Retinal pigment epithelial cell (primary cell): Measurements from ENCODE around the gene TFR2.
"Not testable (repeated sequence)": the region's sequence is repeated elsewhere in the genome, so short reads cannot be mapped to it uniquely, and the experiment has no call there.

Experiments
- DNase-seq: peaks from one replicate; pipeline ENCODE4 v3.0.0-alpha.2; 2010; ENCODE audit warnings: low read depth
- H3K4me3 ChIP-seq: 2 replicates; pipeline ENCODE4 v1.5.1; 2011; ENCODE audit warnings: mild to moderate bottlenecking, low read length, control low read depth, moderate library complexity
- TF ChIP-seq, protein P1 (sequence below): conservative IDR thresholded peaks from 2 replicates; pipeline ENCODE4 v1.5.1; 2011; ENCODE audit warnings: low read depth, low read length, control low read depth, inconsistent platforms

TFR2 gene

DNA sequence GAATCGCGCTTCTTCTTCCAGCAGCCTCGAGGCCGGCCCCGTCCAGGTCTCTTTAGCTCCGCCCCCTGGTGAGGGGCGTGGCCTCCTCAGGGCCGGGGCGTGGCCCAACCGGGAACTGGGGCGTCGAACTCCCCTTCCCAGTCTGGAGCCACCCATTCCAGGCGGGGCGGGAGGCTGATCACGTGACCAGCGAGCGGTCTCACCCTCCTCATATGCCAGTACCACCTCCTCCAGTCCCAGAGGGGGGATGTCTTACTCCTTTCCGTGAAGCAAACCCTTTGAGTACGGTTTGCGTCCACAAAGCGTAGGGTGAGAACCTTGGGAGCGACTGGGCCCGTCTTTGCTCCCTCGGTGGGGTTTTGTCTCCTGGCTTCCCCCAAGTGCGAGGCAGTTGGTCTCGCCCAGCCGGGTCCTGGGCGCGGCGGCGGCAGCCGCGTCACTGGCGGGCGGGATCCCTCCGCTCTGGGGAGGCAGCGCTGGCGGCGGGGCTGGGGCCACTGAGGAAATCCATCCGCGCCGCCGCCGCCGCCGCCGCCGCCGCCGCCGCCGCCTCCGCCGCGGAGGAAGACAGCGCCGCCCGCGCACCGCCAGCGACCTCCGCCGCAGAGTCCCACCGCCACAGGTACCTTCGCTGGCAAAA is 32.1 kb upstream of the TFR2 start, which contains the start of gene GNB2:
Gene GNB2 (plus strand): TSS at position 439 of the 640 bp plus-strand sequence. CDS start 2,526 bp downstream, outside the sequence.
- TF ChIP-seq, protein P1, sequence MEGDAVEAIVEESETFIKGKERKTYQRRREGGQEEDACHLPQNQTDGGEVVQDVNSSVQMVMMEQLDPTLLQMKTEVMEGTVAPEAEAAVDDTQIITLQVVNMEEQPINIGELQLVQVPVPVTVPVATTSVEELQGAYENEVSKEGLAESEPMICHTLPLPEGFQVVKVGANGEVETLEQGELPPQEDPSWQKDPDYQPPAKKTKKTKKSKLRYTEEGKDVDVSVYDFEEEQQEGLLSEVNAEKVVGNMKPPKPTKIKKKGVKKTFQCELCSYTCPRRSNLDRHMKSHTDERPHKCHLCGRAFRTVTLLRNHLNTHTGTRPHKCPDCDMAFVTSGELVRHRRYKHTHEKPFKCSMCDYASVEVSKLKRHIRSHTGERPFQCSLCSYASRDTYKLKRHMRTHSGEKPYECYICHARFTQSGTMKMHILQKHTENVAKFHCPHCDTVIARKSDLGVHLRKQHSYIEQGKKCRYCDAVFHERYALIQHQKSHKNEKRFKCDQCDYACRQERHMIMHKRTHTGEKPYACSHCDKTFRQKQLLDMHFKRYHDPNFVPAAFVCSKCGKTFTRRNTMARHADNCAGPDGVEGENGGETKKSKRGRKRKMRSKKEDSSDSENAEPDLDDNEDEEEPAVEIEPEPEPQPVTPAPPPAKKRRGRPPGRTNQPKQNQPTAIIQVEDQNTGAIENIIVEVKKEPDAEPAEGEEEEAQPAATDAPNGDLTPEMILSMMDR, result no peak
- DNase-seq, result peak; percentile 97
- H3K4me3 ChIP-seq, result peak within 1 kb of the TSS; percentile 92

DNA sequence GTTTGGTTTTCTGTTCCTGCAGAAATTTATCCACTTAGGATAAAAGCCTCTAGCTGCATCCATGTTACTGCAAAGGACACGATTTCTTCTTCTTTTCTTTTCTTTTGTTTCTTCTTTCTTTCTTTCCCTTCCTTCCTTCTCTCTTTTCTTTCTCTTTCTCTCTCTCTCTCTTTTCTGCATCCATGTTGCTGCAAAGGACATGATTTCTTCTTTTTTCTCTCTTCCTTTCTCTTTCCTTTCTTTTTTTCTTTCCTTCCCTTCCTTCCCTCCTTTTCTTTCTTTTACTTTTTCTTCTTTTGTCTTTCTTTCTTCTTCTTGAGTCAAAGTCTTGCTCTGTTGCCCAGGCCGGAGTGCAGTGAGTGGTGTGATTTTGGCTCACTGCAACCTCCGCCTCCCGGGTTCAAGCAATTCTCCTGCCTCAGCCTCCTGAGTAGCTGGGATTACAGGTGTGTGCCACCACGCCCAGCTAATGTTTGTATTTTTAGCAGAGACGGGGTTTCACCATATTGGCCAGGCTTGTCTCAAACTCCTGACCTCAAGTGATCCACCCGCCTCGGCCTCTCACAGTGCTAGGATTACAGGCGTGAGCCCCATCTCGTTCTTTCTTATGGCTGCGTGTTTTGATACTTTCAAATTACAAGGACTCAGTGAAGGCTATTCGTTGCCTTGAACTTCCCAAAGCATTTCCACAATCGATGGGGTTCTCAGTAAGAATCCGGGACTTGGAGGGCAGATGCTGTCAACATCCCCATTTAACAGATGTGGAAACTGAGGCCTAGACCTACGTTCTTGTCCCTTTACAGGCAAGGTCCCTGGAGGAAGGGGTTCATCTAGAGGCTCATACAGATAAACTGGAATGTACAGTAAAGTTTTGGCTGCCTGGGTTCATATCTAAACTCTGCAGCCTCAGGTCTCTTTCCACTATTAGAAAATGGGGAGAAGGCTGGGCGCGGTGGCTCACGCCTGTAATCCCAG is 30.3 kb upstream of the TFR2 start:
- no peak for DNase-seq
- TF ChIP-seq, protein P1, result no peak
- no peak overlapping the region for H3K4me3 ChIP-seq

DNA sequence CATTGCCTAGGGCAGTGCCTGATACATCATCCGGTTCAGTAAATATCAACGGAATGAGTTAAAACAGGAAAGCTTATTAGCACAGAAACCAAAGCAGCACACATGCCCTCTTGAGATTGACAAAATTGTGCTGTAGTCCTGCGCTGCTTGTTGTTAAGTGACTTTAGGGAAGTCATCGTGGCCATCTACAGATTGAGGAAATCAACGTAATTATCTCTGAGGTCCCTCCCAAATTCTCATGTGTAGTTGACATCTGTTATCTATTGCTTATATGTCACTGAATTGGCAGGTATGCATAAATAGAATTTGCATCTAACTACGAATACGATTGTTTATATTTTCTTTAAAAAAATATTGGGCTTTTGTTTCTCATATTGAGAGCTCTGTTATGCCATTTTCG is 28.7 kb upstream of the TFR2 start:
- no peak overlapping the region for H3K4me3 ChIP-seq
- DNase-seq, result no peak
- TF ChIP-seq, protein P1, result no peak

DNA sequence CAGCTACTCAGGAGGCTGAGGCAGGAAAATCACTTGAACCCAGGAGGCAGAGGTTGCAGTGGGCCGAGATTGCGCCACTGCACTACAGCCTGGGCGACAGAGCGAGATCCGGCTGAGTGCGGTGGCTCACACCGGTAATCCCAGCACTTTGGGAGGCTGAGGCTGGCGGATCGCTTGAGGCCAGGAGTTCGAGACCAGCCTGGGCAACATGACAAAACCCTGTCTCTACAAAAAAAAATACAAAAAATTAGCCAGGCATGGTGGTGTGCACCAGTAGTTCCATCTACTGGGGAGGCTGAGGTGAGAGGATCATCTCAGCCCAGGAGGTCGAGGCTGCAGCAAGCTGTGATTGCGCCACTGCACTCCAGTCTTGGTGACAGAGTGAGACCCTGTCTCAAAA is 27.8 kb upstream of the TFR2 start:
- not testable (repeated sequence) for DNase-seq, H3K4me3 ChIP-seq

DNA sequence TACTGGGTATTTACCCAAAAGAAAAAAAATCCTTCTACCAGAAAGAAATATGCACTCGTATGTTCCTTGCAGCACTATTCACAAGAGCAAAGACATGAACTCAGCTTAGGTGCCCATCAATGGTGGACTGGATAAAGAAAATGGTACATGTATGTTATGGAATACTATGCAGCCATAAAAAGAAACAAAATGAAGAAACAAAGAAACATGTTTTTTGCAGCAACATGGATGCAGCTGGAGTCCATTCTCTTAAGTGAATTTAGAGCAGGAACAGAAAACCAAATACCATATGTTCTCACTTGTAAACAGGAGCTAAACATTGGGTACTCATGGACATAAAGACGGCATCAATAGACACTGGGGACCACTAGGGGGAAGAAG is 26.7 kb upstream of the TFR2 start:
- H3K4me3 ChIP-seq, result no peak overlapping the region
- TF ChIP-seq, protein P1, result no peak
- DNase-seq, result no peak

DNA sequence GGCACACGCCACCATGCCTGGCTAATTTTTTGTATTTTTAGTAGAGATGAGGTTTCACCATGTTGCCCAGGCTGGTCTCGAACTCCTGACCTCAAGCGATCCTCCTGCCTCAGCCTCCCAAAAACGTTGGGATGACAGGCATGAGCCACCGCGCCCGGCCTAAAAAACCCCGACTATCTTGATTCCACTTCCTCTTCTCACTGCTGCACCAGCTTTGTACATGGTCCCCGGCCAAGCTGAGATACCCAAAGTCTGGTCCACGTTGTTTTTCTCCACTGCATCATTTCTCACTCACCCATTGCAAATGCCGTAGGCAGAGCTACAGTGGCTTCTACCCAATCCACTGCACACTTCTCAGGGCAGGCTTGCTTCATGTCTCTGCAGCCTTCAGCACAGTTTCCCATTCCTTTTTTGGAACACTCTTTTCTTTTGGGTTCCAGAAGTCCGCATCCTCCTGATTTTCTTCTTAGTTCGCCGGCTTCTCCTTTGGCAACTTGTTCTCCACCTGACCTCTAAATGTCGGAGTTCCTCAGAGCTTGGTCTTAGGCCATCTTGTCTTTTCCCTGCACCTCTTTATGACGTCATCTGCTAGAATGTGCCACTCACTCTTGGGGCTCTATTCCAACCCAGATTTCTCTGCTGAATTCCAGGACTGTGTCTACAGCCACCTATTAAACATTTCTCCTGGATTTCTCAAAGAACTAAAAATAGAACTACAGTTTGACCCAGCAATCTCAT is 26.1 kb upstream of the TFR2 start:
- no peak overlapping the region for H3K4me3 ChIP-seq
- TF ChIP-seq, protein P1, result no peak
- DNase-seq, result no peak

DNA sequence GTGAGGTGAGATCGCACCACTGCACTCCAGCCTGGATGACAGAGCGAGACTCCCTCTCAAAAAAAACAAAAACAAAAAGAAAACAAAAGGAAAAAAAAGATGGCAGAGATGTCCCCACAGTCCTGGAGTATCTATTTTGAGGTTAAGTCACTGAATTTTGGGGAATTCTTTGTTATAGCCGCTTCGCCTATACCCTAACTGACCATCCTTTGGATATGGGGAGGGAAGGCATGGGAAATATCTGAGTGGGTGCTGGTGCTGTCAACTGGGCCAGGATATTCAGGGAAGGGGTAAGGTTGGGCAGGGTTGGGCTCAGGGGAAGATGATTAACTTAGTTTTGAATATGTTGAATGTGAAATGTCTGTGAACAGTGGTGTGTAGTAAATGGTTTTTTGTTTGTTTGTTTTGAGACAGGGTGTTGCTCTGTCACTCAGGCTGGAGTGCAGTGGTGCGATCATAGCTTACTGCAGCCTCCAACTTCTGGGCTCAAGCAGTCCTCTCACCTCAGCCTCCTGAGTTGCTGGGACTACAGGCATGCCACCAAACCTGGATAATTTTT is 23.9 kb upstream of the TFR2 start:
- no peak overlapping the region for H3K4me3 ChIP-seq
- TF ChIP-seq, protein P1, result no peak
- no peak for DNase-seq

DNA sequence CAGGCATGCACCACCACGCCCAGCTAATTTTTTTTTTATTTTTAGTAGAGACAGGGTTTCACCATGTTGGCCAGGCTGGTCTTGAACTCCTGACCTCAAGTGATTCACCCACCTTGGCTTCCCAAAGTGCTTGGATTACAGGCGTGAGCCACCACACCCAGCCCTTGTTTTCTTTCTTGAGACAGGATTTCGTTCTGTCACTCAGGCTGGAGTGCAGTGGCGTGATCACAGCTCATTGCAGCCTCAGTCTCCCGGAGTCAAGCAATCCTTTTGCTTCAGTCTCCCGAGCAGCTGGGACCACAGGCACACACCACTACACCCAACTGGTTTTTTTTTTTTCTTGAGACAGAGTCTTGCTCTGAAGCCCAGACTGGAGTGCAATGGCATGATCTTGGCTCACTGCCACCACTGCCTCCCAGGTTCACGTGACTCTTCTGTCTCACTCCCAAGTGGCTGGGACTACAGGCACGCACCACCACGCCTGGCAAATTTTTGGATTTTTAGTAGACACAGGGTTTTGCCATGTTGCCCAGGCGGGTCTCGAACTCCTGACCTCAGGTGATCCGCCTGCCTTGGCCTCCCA is 20.9 kb upstream of the TFR2 start:
- DNase-seq, H3K4me3 ChIP-seq: not testable (repeated sequence)
